Cardiac muscle cell (in vitro differentiated cells and primary cell): Measurements from ENCODE around the gene MYCBPAP. TPM values are rescaled to one million over a fixed set of nuclear protein-coding genes. Genes with fewer than 3 reads are reported as not detected.
A peak's percentile ranks its signal among the peaks of the same experiment; 100 is the strongest.

Experiments used
- DNase-seq, 2 donors: peaks; one replicate each; pipeline versions ENCODE4 v3.0.0 to v3.0.0-alpha.2; 2010 to 2017; ENCODE audit warnings: low read depth in 1 of 2, low spot score in 1 of 2
- H3K27ac ChIP-seq: fragments of 200-600 bp; sonication (generic); 2 replicates; pipeline ENCODE4 v1.5.1; 2016
- H3K27me3 ChIP-seq: fragments of 200-600 bp; sonication (generic); 2 replicates; pipeline ENCODE4 v1.6.0; 2016; ENCODE audit warnings: control low read depth
- H3K36me3 ChIP-seq: fragments of 200-600 bp; sonication (generic); 2 replicates; pipeline ENCODE4 v1.5.1; 2016; ENCODE audit warnings: control low read depth
- H3K4me1 ChIP-seq: fragments of 200-600 bp; sonication (generic); 2 replicates; pipeline ENCODE4 v1.8.1; 2017; ENCODE audit warnings: low read depth, mild to moderate bottlenecking, mixed run types
- H3K4me3 ChIP-seq: fragments of 200-600 bp; sonication (generic); 2 replicates; pipeline ENCODE4 v1.5.1; 2016; ENCODE audit warnings: mild to moderate bottlenecking
- H3K9me3 ChIP-seq: fragments of 200-600 bp; sonication (generic); 2 replicates; pipeline ENCODE4 v1.5.1; 2017; ENCODE audit warnings: low read depth, mild to moderate bottlenecking, control low read depth
- CTCF ChIP-seq: IDR thresholded peaks from 2 replicates; pipeline ENCODE4 v1.5.1; 2012; ENCODE audit warnings: low read depth, mild to moderate bottlenecking, low read length
- polyA plus RNA-seq: library from polyadenylated mRNA; unstranded; fragments of >200 nt; fragmentation: Nextera tagmentation; extraction: Ambion mirVana; gene quantifications from 2 replicates; pipeline ENCODE4 v1.2.1, GENCODE V29; 2016
- total RNA-seq: library from RNA; depleted of rRNA; stranded (reverse); fragments of >200 nt; gene quantifications from 2 replicates; pipeline ENCODE4 v1.2.3, GENCODE V29; 2016

MYCBPAP gene
- total RNA-seq (1.2 and 3.2 TPM in 2 replicates), polyA plus RNA-seq (1.2 and 2.5 TPM in 2 replicates)

GRCh38 chr17:50507871-50508572, at the start of gene MYCBPAP:
TSS of gene MYCBPAP (plus strand) at chr17:50508439. CDS start at chr17:50508675, 236 bp downstream.
- H3K36me3 ChIP-seq, result no peaks in the 10 kb centered on the region
- peaks cover 24% of the 10 kb centered on the region for H3K4me1 ChIP-seq
- no peaks in the 10 kb centered on the region for H3K9me3 ChIP-seq
- TF ChIP-seq CTCF, result peak; percentile 26
- H3K27ac ChIP-seq, result peak within 1 kb of the TSS; percentile 34
- no peaks in the 10 kb centered on the region for H3K27me3 ChIP-seq
- DNase-seq, result peak; percentile 88 to 91
- peak within 1 kb of the TSS; percentile 39 for H3K4me3 ChIP-seq

- Histone ChIP-seq H3K27me3 (no peaks in the 10 kb centered on the region), H3K4me1 (no peaks in the 10 kb centered on the region), H3K9me3 (no peaks in the 10 kb centered on the region), H3K4me3 (no peak overlapping the region), H3K36me3 (peaks cover 8% of the 10 kb centered on the region), H3K27ac (no peak overlapping the region)
- peak in 1 of 2 donors; percentile 44 for DNase-seq
- TF ChIP-seq CTCF, result no peak
Observed at GRCh38 chr17:50458701-50459676, 49.2 kb upstream of the MYCBPAP start.

GRCh38 chr17:50459756-50460155, 48.5 kb upstream of the MYCBPAP start:
- no peak overlapping the region for H3K27ac ChIP-seq
- no peak for DNase-seq
- no peak overlapping the region for H3K4me3 ChIP-seq
- no peaks in the 10 kb centered on the region for H3K27me3 ChIP-seq
- H3K9me3 ChIP-seq, result no peaks in the 10 kb centered on the region
- no peak for TF ChIP-seq CTCF
- H3K36me3 ChIP-seq, result peaks cover 13% of the 10 kb centered on the region
- H3K4me1 ChIP-seq, result no peaks in the 10 kb centered on the region

- H3K9me3 ChIP-seq, result no peaks in the 10 kb centered on the region
- H3K27me3 ChIP-seq, result no peaks in the 10 kb centered on the region
- H3K36me3 ChIP-seq, result peaks cover 15% of the 10 kb centered on the region
- DNase-seq, result no peak
- no peaks in the 10 kb centered on the region for H3K4me1 ChIP-seq
- TF ChIP-seq CTCF, result no peak
- H3K27ac ChIP-seq, result no peak overlapping the region
- no peak overlapping the region for H3K4me3 ChIP-seq
Observed at GRCh38 chr17:50460831-50461526, 47.3 kb upstream of the MYCBPAP start.

- Histone ChIP-seq H3K27ac (no peak overlapping the region), H3K4me1 (no peaks in the 10 kb centered on the region), H3K9me3 (no peaks in the 10 kb centered on the region), H3K36me3 (peaks cover 15% of the 10 kb centered on the region), H3K27me3 (no peaks in the 10 kb centered on the region), H3K4me3 (no peak overlapping the region)
- no peak for DNase-seq
- no peak for TF ChIP-seq CTCF
Observed at GRCh38 chr17:50461550-50462132, 46.6 kb upstream of the MYCBPAP start.
